H1 (cell line): ENCODE measurements around the gene PSMD7. TPM values are rescaled to one million over a fixed set of nuclear protein-coding genes. Genes with fewer than 3 reads are reported as not detected.

Source experiments
- CTCF ChIA-PET: fragments of 300-600 bp; sonication (Branson Sonifier 250); formaldehyde crosslinking; loops from one replicate; lab custom pipeline; 2021; ENCODE audit not compliant: partially characterized antibody; lab: Charles Lee
- POLR2A ChIA-PET: fragments of 300-600 bp; sonication (Branson Sonifier 250); formaldehyde crosslinking; loops from one replicate; lab custom pipeline; 2021; ENCODE audit warnings: inconsistent platforms; ENCODE audit not compliant: partially characterized antibody; lab: Charles Lee
- DNase-seq, 2 experiments: peaks; one replicate each; pipeline versions ENCODE4 v3.0.0 to v3.0.0-alpha.2; 2010 to 2022; ENCODE audit warnings: low spot score in 2 of 2, low read depth in 1 of 2, mixed read lengths in 1 of 2
- FAIRE-seq: peaks from 2 replicates; lab custom pipeline; 2011; peaks lifted over from hg19 to GRCh38; lab: Jason Lieb, UNC
- H2AFZ ChIP-seq: 2 replicates; pipeline ENCODE4 v1.8.1; 2012; ENCODE audit warnings: low read length, inconsistent platforms
- H2AK5ac ChIP-seq: 2 replicates; pipeline ENCODE4 v1.6.1; 2013; ENCODE audit warnings: low read depth, low read length
- H2BK120ac ChIP-seq: replicated peaks from 2 replicates; pipeline ENCODE3; 2013; ENCODE audit warnings: low read depth, low read length, inconsistent platforms
- H2BK12ac ChIP-seq: 2 replicates; pipeline ENCODE4 v1.6.1; 2013; ENCODE audit warnings: low read depth, low read length
- H2BK15ac ChIP-seq: 2 replicates; pipeline ENCODE4 v1.6.1; 2013; ENCODE audit warnings: low read length
- H2BK20ac ChIP-seq: 2 replicates; pipeline ENCODE4 v1.6.1; 2013; ENCODE audit warnings: low read length
- H2BK5ac ChIP-seq: 2 replicates; pipeline ENCODE4 v1.6.1; 2013; ENCODE audit warnings: low read depth, low read length
- H3K14ac ChIP-seq: 2 replicates; pipeline ENCODE4 v1.6.1; 2013; ENCODE audit warnings: inconsistent platforms; ENCODE audit not compliant: insufficient read length
- H3K18ac ChIP-seq: 2 replicates; pipeline ENCODE4 v1.6.1; 2013; ENCODE audit warnings: low read length; ENCODE audit errors: extremely low read depth
- H3K23ac ChIP-seq: 2 replicates; pipeline ENCODE4 v1.6.1; 2013; ENCODE audit warnings: inconsistent platforms; ENCODE audit not compliant: insufficient read length
- H3K23me2 ChIP-seq: 2 replicates; pipeline ENCODE4 v1.6.1; 2013; ENCODE audit warnings: low read depth, low read length
- H3K27ac ChIP-seq: 2 replicates; pipeline ENCODE4 v1.6.1; 2011; ENCODE audit warnings: low read depth, low read length, inconsistent platforms
- H3K27me3 ChIP-seq, 4 experiments: replicated peaks in 1 of 4; 1 replicate in 1 of 4; 2 replicates in 3 of 4; pipeline versions ENCODE4 v1.6.1 to v1.8.1; 2011 to 2013; ENCODE audit warnings: low read length in 3 of 4, mild to moderate bottlenecking in 3 of 4, inconsistent platforms in 2 of 4, mixed read lengths in 2 of 4, moderate library complexity in 1 of 4; ENCODE audit not compliant: control insufficient read depth in 3 of 4, insufficient read depth in 3 of 4; ENCODE audit errors: extremely low read depth in 1 of 4
- H3K36me3 ChIP-seq, 4 experiments: 2 replicates each; pipeline versions ENCODE4 v1.6.1 to v1.8.1; 2011 to 2013; ENCODE audit warnings: mild to moderate bottlenecking in 4 of 4, low read length in 3 of 4, moderate library complexity in 2 of 4, control low read depth in 1 of 4, inconsistent platforms in 1 of 4; ENCODE audit not compliant: insufficient read depth in 4 of 4, control insufficient read depth in 2 of 4
- H3K4ac ChIP-seq: replicated peaks from 2 replicates; pipeline ENCODE3; 2013; ENCODE audit warnings: low read length, low read depth, mixed read lengths, inconsistent platforms; ENCODE audit not compliant: insufficient read length
- H3K4me1 ChIP-seq, 4 experiments: replicated peaks in 1 of 4; 1 replicate in 1 of 4; 2 replicates in 3 of 4; pipeline versions ENCODE4 v1.6.1 to v1.8.1; 2011 to 2013; ENCODE audit warnings: low read length in 3 of 4, inconsistent platforms in 2 of 4, mixed read lengths in 1 of 4; ENCODE audit not compliant: insufficient read depth in 4 of 4, control insufficient read depth in 3 of 4
- H3K4me2 ChIP-seq, 2 experiments: 2 replicates each; pipeline versions ENCODE4 v1.6.1 to v1.8.1; 2011 to 2013; ENCODE audit warnings: low read depth in 2 of 2, low read length in 2 of 2, control low read depth in 1 of 2, inconsistent platforms in 1 of 2, mild to moderate bottlenecking in 1 of 2; ENCODE audit not compliant: insufficient read depth in 1 of 2
- H3K4me3 ChIP-seq, 4 experiments: fragments of 200-600, 300-600 bp in 1 of 4; sonication (generic), shearing (Covaris generic), sonication (Bioruptor Twin) in 1 of 4; 2 replicates each; pipeline versions ENCODE4 v1.5.1 to v1.8.1; 2011 to 2016; ENCODE audit warnings: low read length in 4 of 4, low read depth in 3 of 4, control low read depth in 2 of 4, inconsistent platforms in 2 of 4, mild to moderate bottlenecking in 2 of 4, mixed read lengths in 1 of 4, moderate library complexity in 1 of 4; ENCODE audit not compliant: insufficient read depth in 2 of 4; ENCODE audit errors: extremely low read depth in 1 of 4
- H3K56ac ChIP-seq: replicated peaks from 2 replicates; pipeline ENCODE3; 2013; ENCODE audit warnings: low read depth, mild to moderate bottlenecking, mixed read lengths, low read length, inconsistent platforms; ENCODE audit not compliant: insufficient read length
- H3K79me1 ChIP-seq: 2 replicates; pipeline ENCODE4 v1.6.1; 2013; ENCODE audit warnings: low read depth, low read length, control low read depth
- H3K79me2 ChIP-seq, 2 experiments: 2 replicates each; pipeline versions ENCODE4 v1.6.1 to v1.8.1; 2012 to 2013; ENCODE audit warnings: low read length in 2 of 2, mild to moderate bottlenecking in 2 of 2, inconsistent platforms in 1 of 2; ENCODE audit not compliant: insufficient read depth in 2 of 2, control insufficient read depth in 1 of 2
- H3K9ac ChIP-seq, 4 experiments: replicated peaks in 1 of 4; 1 replicate in 1 of 4; 2 replicates in 3 of 4; pipeline versions ENCODE4 v1.6.1 to v1.8.1; 2011 to 2013; ENCODE audit warnings: low read depth in 3 of 4, low read length in 3 of 4, control low read depth in 2 of 4, mild to moderate bottlenecking in 2 of 4, moderate library complexity in 2 of 4, inconsistent platforms in 1 of 4; ENCODE audit errors: extremely low read depth in 1 of 4
- H3K9me3 ChIP-seq, 2 experiments: 2 replicates each; pipeline versions ENCODE4 v1.6.1 to v1.8.1; 2012 to 2013; ENCODE audit warnings: mild to moderate bottlenecking in 2 of 2, moderate library complexity in 2 of 2, control low read depth in 1 of 2, inconsistent platforms in 1 of 2, low read depth in 1 of 2, low read length in 1 of 2, mixed read lengths in 1 of 2; ENCODE audit not compliant: insufficient read depth in 2 of 2
- H4K20me1 ChIP-seq, 2 experiments: replicated peaks in 1 of 2; 2 replicates each; pipeline versions ENCODE3 to v1.8.1; 2011 to 2013; ENCODE audit warnings: inconsistent platforms in 2 of 2, low read length in 2 of 2, mild to moderate bottlenecking in 1 of 2; ENCODE audit not compliant: insufficient read depth in 2 of 2, control insufficient read depth in 1 of 2
- H4K5ac ChIP-seq: 2 replicates; pipeline ENCODE4 v1.6.1; 2013; ENCODE audit warnings: low read length, low read depth, mixed read lengths, inconsistent platforms; ENCODE audit not compliant: insufficient read length
- H4K8ac ChIP-seq: 2 replicates; pipeline ENCODE4 v1.8.0; 2013; ENCODE audit warnings: mild to moderate bottlenecking, moderate library complexity, low read length, inconsistent platforms; ENCODE audit not compliant: insufficient read depth; ENCODE audit errors: extremely low read depth
- H4K91ac ChIP-seq: replicated peaks from 2 replicates; pipeline ENCODE3; 2013; ENCODE audit warnings: low read length, mixed read lengths, inconsistent platforms; ENCODE audit not compliant: insufficient read length
- CEBPB ChIP-seq: IDR thresholded peaks from 2 replicates; pipeline ENCODE4 v1.6.1; 2012; ENCODE audit warnings: low read depth, low read length
- WGBS, 2 experiments: shearing (Covaris generic) in 1 of 2; methylation state at CpG; one replicate each; pipeline versions ENCODE4 v1.1.6 to v1.1.7; 2013 to 2015; ENCODE audit warnings: low lambda C conversion rate in 2 of 2, mixed read lengths in 2 of 2, inconsistent platforms in 1 of 2, low coverage in 1 of 2, missing lambda C conversion rate in 1 of 2; ENCODE audit not compliant: insufficient replicate concordance in 2 of 2, insufficient coverage in 1 of 2, insufficient read length in 1 of 2; ENCODE audit errors: extremely low coverage in 1 of 2, missing lambda C conversion rate in 1 of 2; 5-methylcytosine and 5-hydroxymethylcytosine counted together
- polyA plus RNA-seq, 7 experiments: library from polyadenylated mRNA; depleted of rRNA in 3 of 7; stranded (reverse) in 5 of 7; unstranded in 2 of 7; fragments of >200 nt in 5 of 7; fragments of 200-250 nt in 2 of 7; gene quantifications; 1 replicate in 5 of 7; 2 replicates in 1 of 7; 4 replicates in 1 of 7; pipeline versions ENCODE4 v1.2.1 to v1.2.3, GENCODE V29; 2011 to 2013; ENCODE audit warnings: missing spikeins in 2 of 7, mixed read lengths in 2 of 7
- total RNA-seq: library from RNA; stranded (reverse); fragmentation: NEBNext Ultra II Directional; extraction: Animal tissue kit (Norgen Biotek cat#: 25700); gene quantifications from 2 replicates; pipeline ENCODE4 v1.2.1, GENCODE V29; 2021

The PSMD7 gene
- total and polyA plus RNA-seq, 2 of the 8 experiments (the other 6 are each of a cell fraction or from before 2014, with no cell fraction given) = 91.1 to 148 TPM

DNA sequence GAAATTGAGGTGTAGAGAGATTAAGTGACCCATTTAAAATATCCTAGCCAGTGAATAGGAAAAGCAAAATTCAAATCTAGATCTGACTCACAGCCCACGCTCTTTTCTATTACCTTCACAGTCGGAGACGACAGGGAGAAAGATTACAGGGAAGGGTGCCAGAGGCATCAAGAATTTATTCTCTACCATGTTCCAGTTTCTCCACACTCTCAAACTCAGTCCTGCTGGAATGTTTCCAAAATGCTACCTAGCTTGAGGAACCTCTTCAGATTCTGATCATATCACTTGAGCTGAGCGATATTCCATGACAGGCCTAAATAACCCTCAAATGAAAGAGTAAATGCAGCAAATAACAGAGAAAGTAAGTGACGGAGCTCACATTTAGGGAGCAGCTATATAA lies 5.4 kb upstream of the PSMD7 start:
- Histone ChIP-seq H3K79me2 (no peaks in the 10 kb centered on the region), H2BK15ac (no peak overlapping the region), H3K27me3 (no peaks in the 10 kb centered on the region; a peak in 1 of 7 replicates), H3K9ac (no peak overlapping the region), H3K56ac (no peak overlapping the region), H3K79me1 (no peaks in the 10 kb centered on the region), H3K4ac (no peak overlapping the region), H3K9me3 (peaks cover 0 to 5% of the 10 kb centered on the region in 2 experiments; a peak in 1 of 4 replicates), H4K91ac (no peak overlapping the region), H3K4me3 (no peak overlapping the region), H3K18ac (no peak overlapping the region), H3K23ac (no peak overlapping the region), H4K5ac (no peak overlapping the region), H2BK120ac (no peak overlapping the region), H2AK5ac (no peak overlapping the region), H2BK5ac (no peak overlapping the region), H4K20me1 (no peaks in the 10 kb centered on the region), H3K27ac (no peak overlapping the region), H4K8ac (no peak overlapping the region), H3K23me2 (peaks cover 2% of the 10 kb centered on the region; the same call in 1 of the 2 replicates), H2BK20ac (no peak overlapping the region), H3K4me2 (no peak overlapping the region), H3K14ac (no peak overlapping the region), H2BK12ac (no peak overlapping the region), H3K4me1 (no peaks in the 10 kb centered on the region; a peak in 1 of 7 replicates), H2AFZ (no peak overlapping the region), H3K36me3 (no peaks in the 10 kb centered on the region)
- DNase-seq (no peak), FAIRE-seq (no peak)
- ChIA-PET CTCF (no interaction called here), POLR2A (interaction anchor here (0.9 kb wide), 1 partner anchor 9 kb away, joined by 3 read pairs; no protein-coding TSS in a partner anchor)
- WGBS, 2 experiments = 88% methylated on average over 5 of the region's 5 CpGs; no CpG with 5 or more reads in 1 of the 2 experiments
- no peak for TF ChIP-seq CEBPB
